ENCODE measurements around the gene COPB1.

GRCh38 chr11:14513800-14514199, 14.2 kb upstream of the COPB1 start:
- TF ChIP-seq GATA2 (IDR thresholded peaks at IDR 0.05; ENCODE audit: low read depth, low read length), result no peak
- TF ChIP-seq GATA3 (IDR thresholded peaks at IDR 0.05; ENCODE audit: low read depth, low read length), result no peak
